Endothelial cell of umbilical vein (primary cell): Measurements from ENCODE around the gene FOXP1. TPM values are rescaled to one million over a fixed set of nuclear protein-coding genes. Genes with fewer than 3 reads are reported as not detected.

Source experiments
- BruUV-seq: library from RNA; stranded (reverse); fragments of 400-500 nt; replicated peaks from 2 replicates; lab custom pipeline; 2021; lab: Mats Ljungman, UMichigan
- CTCF ChIA-PET: fragments of 300-600, 350-600 bp; sonication (Branson Sonifier 250); formaldehyde crosslinking; loops from one replicate; lab custom pipeline; 2021; ENCODE audit warnings: antibody characterized with exemption, inconsistent platforms; lab: Charles Lee
- POLR2A ChIA-PET: fragments of 300-600, 350-600 bp; sonication (Branson Sonifier 250); formaldehyde crosslinking; loops from one replicate; lab custom pipeline; 2021; ENCODE audit warnings: antibody characterized with exemption, inconsistent platforms; lab: Charles Lee
- DNase-seq: peaks from one replicate; pipeline ENCODE4 v3.0.0-alpha.2; 2011; ENCODE audit warnings: low read depth, low spot score
- FAIRE-seq: peaks from 2 replicates; lab custom pipeline; 2011; peaks lifted over from hg19 to GRCh38; lab: Jason Lieb, UNC
- H2AFZ ChIP-seq: 2 replicates; pipeline ENCODE4 v1.6.0; 2012; ENCODE audit warnings: low read depth, low read length, control low read depth, inconsistent platforms
- H3K27ac ChIP-seq: 2 replicates; pipeline ENCODE4 v1.5.1; 2011; ENCODE audit warnings: low read depth, mild to moderate bottlenecking, control low read depth, low read length, moderate library complexity; ENCODE audit not compliant: insufficient read depth
- H3K27me3 ChIP-seq, 2 experiments: 2 replicates each; pipeline versions ENCODE4 v1.6.0 to v1.6.1; 2011; ENCODE audit warnings: low read length in 2 of 2, mixed read lengths in 1 of 2; ENCODE audit not compliant: control insufficient read depth in 2 of 2, insufficient read depth in 2 of 2
- H3K36me3 ChIP-seq, 2 experiments: 2 replicates in 1 of 2; 3 replicates in 1 of 2; pipeline ENCODE4 v1.5.1; 2011; ENCODE audit warnings: low read length in 2 of 2, mild to moderate bottlenecking in 1 of 2, moderate library complexity in 1 of 2; ENCODE audit not compliant: control insufficient read depth in 2 of 2, insufficient read depth in 2 of 2; ENCODE audit errors: extremely low read depth in 1 of 2
- H3K4me1 ChIP-seq: 3 replicates; pipeline ENCODE4 v1.5.1; 2011; ENCODE audit warnings: mild to moderate bottlenecking, low read length; ENCODE audit not compliant: control insufficient read depth, insufficient read depth; ENCODE audit errors: extremely low read depth
- H3K4me2 ChIP-seq: 2 replicates; pipeline ENCODE4 v1.6.1; 2011; ENCODE audit warnings: low read length, control low read depth, mixed read lengths; ENCODE audit not compliant: insufficient read depth
- H3K4me3 ChIP-seq, 3 experiments: fragments of 200-600 bp in 1 of 3; sonication (generic), shearing (Covaris generic) in 1 of 3; replicated peaks in 1 of 3; 2 replicates each; pipeline ENCODE4 v1.5.1; 2011 to 2016; ENCODE audit warnings: control low read depth in 3 of 3, low read length in 3 of 3, mild to moderate bottlenecking in 2 of 3, inconsistent platforms in 1 of 3, low read depth in 1 of 3, moderate library complexity in 1 of 3; ENCODE audit not compliant: insufficient read depth in 1 of 3
- H3K79me2 ChIP-seq: 2 replicates; pipeline ENCODE4 v1.6.0; 2012; ENCODE audit warnings: low read length, inconsistent platforms; ENCODE audit not compliant: control insufficient read depth, insufficient read depth
- H3K9ac ChIP-seq: replicated peaks from 2 replicates; pipeline ENCODE3; 2011; ENCODE audit warnings: low read length, control low read depth; ENCODE audit not compliant: insufficient read depth; ENCODE audit errors: extremely low read depth
- H3K9me1 ChIP-seq: replicated peaks from 3 replicates; pipeline ENCODE4 v1.6.0; 2011; ENCODE audit warnings: mild to moderate bottlenecking, low read length; ENCODE audit not compliant: control insufficient read depth, insufficient read depth; ENCODE audit errors: extremely low read depth
- H3K9me3 ChIP-seq: replicated peaks from 2 replicates; pipeline ENCODE4 v1.5.1; 2012; ENCODE audit warnings: low read length, inconsistent platforms; ENCODE audit not compliant: control insufficient read depth, insufficient read depth
- H4K20me1 ChIP-seq: replicated peaks from 2 replicates; pipeline ENCODE3; 2011; ENCODE audit warnings: mild to moderate bottlenecking, low read length; ENCODE audit not compliant: control insufficient read depth, insufficient read depth; ENCODE audit errors: extremely low read depth
- FOS ChIP-seq: IDR thresholded peaks from 2 replicates; pipeline ENCODE4 v1.6.1; 2011; ENCODE audit warnings: mild to moderate bottlenecking, low read length, moderate library complexity, borderline replicate concordance; ENCODE audit not compliant: insufficient read depth
- GATA2 ChIP-seq: IDR thresholded peaks from 2 replicates; pipeline ENCODE4 v1.7.0; 2011; ENCODE audit warnings: low read depth, mild to moderate bottlenecking, moderate library complexity, mixed read lengths, low read length; ENCODE audit not compliant: insufficient read length, insufficient read depth
- JUN ChIP-seq: IDR thresholded peaks from 2 replicates; pipeline ENCODE4 v1.6.1; 2011; ENCODE audit warnings: borderline replicate concordance, low read depth; ENCODE audit not compliant: insufficient read length, insufficient read depth
- MYC ChIP-seq: IDR thresholded peaks from one replicate; pipeline ENCODE4 v1.6.1; 2011; ENCODE audit warnings: mild to moderate bottlenecking, low read depth, low read length
- POLR2A ChIP-seq: IDR thresholded peaks from 2 replicates; pipeline ENCODE4 v1.6.1; 2012; ENCODE audit warnings: low read depth, mild to moderate bottlenecking, control low read depth, low read length
- POLR2AphosphoS5 ChIP-seq: IDR thresholded peaks from 2 replicates; pipeline ENCODE4 v1.6.1; 2012; ENCODE audit warnings: low read depth, mild to moderate bottlenecking, control low read depth, low read length, moderate library complexity; ENCODE audit not compliant: insufficient read depth
- dilution Hi-C: fragments of 300-500 bp; cut with MboI; formaldehyde crosslinking; loops from one replicate; pipeline ENCODE4 v1.15.0; 2019; ENCODE audit warnings: low sequenced_read_pairs; ENCODE audit not compliant: extremely low pct_ligation_motif_present
- intact Hi-C: fragments of 100-400 bp; cut with micrococcal nuclease; formaldehyde crosslinking; loops from one replicate; pipeline ENCODE4 v1.10.0; 2022
- polyA plus RNA-seq, 4 experiments: library from polyadenylated mRNA; depleted of rRNA in 3 of 4; stranded (reverse) in 3 of 4; unstranded in 1 of 4; fragments of >200 nt; gene quantifications; 2 replicates each; pipeline versions ENCODE4 v1.2.1 to v1.2.3, GENCODE V29; 2011 to 2012; ENCODE audit warnings: missing spikeins in 1 of 4
- total RNA-seq: library from RNA; stranded (reverse); gene quantifications from 2 replicates; pipeline ENCODE4 v1.2.3, GENCODE V29; 2021
- TF ChIP-seq, protein P1 (sequence below): IDR thresholded peaks from 2 replicates; pipeline ENCODE4 v1.6.1; 2011; ENCODE audit not compliant: insufficient read depth, insufficient read length
- TF ChIP-seq, protein P2 (sequence below), 2 donors: IDR thresholded peaks; 1 replicate in 1 of 2; 2 replicates in 1 of 2; pipeline ENCODE4 v1.5.1; 2011; ENCODE audit warnings: low read length in 2 of 2, mild to moderate bottlenecking in 2 of 2, moderate library complexity in 2 of 2, control low read depth in 1 of 2, inconsistent platforms in 1 of 2, low read depth in 1 of 2; ENCODE audit not compliant: insufficient read depth in 1 of 2; ENCODE audit errors: extremely low read depth in 1 of 2

The FOXP1 gene
- total and polyA plus RNA-seq, 2 donors (not counting 3 experiments of a cell fraction or from before 2014, with no cell fraction given), result 41.0 to 107 TPM

DNA sequence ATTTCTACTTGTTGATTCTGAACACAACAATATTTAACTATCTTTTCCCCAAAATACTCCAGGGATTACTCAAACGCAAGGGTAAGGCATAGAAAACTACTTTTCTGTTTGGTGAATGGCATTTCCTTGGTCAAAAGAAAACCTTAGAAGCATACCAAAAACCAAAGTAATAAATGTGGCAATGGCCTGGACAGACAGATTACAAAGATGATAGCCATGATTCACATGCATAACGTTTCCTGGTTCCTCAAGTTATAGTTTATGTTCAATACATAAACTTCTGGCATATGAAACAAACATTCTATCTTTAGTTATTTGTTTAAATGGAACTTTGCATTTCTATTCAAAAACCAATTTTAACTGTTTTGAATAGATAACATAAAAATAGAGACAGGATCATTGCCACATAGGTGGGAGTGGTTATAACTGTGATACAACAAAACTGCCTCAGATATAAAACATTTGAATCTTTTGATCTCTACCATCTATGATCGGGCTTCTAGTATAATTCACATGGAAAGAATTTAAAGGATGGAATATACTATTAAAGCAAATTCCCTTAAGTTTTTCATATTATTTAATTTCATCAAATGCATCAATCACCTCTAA lies 32.1 kb downstream of the FOXP1 start:
- FAIRE-seq, result peak; percentile 89
- Histone ChIP-seq H3K4me1 (peaks cover 17% of the 10 kb centered on the region), H3K4me2 (peak overlapping the region; percentile 79), H3K27ac (peak overlapping the region; percentile 74), H3K79me2 (no peaks in the 10 kb centered on the region), H3K27me3 (no peaks in the 10 kb centered on the region), H4K20me1 (no peaks in the 10 kb centered on the region), H3K36me3 (no peaks in the 10 kb centered on the region), H3K9me3 (no peaks in the 10 kb centered on the region), H3K4me3 (peak overlapping the region in 1 of 3 experiments; percentile 8), H3K9ac (peak overlapping the region; percentile 23), H2AFZ (no peak overlapping the region), H3K9me1 (no peaks in the 10 kb centered on the region)
- TF ChIP-seq, protein P1, sequence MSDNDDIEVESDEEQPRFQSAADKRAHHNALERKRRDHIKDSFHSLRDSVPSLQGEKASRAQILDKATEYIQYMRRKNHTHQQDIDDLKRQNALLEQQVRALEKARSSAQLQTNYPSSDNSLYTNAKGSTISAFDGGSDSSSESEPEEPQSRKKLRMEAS, result no peak
- TF ChIP-seq FOS (peak; percentile 43), MYC (no peak), JUN (peak; percentile 49), POLR2A (no peak), POLR2AphosphoS5 (no peak), GATA2 (peak; percentile 75)
- TF ChIP-seq, protein P2, sequence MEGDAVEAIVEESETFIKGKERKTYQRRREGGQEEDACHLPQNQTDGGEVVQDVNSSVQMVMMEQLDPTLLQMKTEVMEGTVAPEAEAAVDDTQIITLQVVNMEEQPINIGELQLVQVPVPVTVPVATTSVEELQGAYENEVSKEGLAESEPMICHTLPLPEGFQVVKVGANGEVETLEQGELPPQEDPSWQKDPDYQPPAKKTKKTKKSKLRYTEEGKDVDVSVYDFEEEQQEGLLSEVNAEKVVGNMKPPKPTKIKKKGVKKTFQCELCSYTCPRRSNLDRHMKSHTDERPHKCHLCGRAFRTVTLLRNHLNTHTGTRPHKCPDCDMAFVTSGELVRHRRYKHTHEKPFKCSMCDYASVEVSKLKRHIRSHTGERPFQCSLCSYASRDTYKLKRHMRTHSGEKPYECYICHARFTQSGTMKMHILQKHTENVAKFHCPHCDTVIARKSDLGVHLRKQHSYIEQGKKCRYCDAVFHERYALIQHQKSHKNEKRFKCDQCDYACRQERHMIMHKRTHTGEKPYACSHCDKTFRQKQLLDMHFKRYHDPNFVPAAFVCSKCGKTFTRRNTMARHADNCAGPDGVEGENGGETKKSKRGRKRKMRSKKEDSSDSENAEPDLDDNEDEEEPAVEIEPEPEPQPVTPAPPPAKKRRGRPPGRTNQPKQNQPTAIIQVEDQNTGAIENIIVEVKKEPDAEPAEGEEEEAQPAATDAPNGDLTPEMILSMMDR (IDR thresholded peaks at IDR 0.05; ENCODE audit: extremely low read depth in 1 of 2, insufficient read depth in 1 of 2, low read depth in 1 of 2, low read length in 2 of 2), result no peak
- dilution Hi-C loops (no loop called here), intact Hi-C loops (no loop called here)
- POLR2A ChIA-PET, result no interaction called here
- no TSS peak for BruUV-seq
- DNase-seq, result peak; percentile 62
- CTCF ChIA-PET, result no interaction called here
